AML-193 (cell line): ENCODE measurements around the gene SPATA12.

Experiments
- DNase-seq, 2 experiments: peaks; one replicate each; lab custom pipeline; 2025; lab: John Stamatoyannopoulos, UW

The SPATA12 gene, protein sequence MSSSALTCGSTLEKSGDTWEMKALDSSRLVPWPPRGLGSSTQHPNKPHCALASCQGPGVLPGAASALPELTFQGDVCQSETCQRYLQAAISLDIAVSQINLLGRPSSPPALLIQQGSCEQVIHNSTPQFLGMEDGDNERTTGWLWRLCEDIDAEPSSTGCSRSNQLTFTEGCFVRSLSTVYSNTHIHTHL

DNA sequence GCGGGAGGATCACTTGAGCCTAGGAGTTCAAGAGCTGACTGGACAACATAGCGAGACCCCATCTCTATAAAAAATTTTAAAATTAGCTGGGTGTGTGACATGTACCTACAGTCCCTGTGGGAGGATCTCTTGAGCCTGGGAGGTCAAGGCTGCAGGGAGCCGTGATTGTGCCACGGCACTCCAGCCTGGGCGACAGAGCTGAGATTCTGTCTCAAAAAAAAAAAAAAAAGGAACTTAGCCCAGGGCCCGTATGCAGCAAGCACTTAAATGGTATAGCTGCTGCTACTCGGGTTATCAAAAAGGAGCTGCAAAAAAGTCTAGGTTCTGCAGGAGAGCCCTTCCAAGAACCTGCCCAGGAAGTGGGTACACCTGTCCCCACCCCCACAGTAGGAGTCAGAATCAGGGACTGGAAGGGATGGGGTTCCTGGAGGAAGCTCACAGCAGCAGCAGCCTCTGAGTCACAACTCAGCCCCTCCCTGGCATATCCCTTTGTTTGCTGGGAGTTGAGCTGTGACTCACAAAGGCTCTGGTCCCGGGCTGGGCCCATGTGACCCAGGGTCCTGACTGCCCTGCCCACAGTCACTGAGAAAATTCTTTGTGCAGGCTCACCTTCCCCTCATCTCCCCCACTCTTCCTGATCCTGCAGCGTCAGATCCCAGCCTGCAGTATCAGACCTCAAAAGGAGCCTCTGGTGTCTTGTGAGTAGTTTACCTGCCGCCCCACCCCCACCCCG, at the start of gene SPATA12:
Gene SPATA12 (plus strand): TSS at position 576 of the 733 bp plus-strand sequence. CDS start 13,031 bp downstream, outside the sequence.
- peak; percentile 30 to 49 for DNase-seq

DNA sequence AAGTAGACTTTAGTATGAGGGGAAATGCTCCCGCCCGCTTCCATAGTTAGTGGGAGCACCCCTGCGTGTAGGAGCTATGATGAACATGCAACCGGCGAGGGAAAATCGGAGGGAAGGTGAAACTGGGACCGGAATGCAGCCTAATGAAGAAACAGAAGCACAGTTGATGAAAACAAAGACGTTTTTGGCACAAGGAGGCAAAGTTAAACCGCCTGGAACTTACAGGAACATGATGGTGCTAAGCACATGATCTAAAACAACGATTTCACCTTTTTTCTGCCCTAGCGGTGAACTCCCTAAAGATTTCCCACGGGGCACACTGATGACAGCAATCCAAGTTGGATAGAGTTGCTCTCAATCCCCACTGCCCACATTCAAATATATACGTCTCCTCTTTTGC, 49.4 kb upstream of the SPATA12 start:
- no peak for DNase-seq

DNA sequence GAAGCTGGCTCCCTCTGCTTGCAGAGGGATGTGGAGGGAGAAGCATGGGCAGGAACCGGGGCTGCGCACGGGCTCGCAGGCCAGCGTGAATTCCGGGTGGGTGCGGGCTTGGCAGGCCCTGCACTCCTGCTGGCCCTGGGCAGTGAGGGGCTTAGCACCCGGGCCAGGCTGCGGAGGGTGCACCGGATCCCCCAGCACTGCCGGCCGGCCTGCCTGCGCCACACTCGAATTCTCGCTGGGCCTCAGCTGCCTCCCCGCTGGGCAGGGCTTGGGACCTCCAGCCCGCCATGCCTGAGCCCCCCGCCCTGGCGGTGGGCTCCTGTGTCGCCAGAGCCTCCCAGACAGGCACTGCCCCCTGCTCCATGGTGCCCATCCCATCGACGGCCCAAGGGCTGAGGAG, 47.6 kb upstream of the SPATA12 start:
- DNase-seq, result no peak

DNA sequence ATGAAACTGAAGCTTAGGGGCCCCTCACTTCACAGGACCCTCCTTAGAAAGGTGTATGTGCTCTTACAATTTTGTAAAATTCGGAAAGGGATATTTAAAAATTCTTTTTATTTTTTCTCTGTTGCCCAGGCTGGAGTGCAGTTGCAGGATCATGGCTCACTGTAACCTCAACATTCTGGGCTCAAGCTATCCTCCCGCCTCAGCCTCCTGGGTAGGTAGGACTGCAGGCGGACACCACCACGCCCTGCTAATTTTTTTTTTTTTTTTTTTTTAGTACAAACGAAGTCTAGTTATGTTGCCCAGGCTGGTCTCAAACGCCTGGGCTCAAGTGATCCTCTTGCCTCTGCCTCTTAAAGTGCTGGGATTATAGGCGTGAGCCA, 45.1 kb upstream of the SPATA12 start:
- no peak for DNase-seq

DNA sequence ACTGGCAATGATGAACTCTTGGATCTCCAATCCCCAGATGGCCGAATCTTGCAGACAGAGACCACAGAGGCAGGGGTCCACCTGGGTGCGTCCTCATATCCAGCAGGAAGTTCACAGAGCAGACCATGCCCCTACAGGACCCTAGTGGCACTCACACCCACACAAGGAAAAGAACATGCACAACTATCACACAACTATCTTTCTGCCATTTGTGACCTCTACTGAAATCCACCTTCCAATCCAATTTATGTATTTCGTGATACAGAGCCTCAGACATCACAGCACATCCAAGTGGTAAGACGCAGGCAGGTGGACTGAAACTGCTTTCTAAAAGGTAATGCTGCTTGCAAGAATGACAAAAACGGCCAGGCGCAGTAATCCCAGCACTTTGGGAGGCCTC, 44.6 kb upstream of the SPATA12 start:
- DNase-seq, result no peak

DNA sequence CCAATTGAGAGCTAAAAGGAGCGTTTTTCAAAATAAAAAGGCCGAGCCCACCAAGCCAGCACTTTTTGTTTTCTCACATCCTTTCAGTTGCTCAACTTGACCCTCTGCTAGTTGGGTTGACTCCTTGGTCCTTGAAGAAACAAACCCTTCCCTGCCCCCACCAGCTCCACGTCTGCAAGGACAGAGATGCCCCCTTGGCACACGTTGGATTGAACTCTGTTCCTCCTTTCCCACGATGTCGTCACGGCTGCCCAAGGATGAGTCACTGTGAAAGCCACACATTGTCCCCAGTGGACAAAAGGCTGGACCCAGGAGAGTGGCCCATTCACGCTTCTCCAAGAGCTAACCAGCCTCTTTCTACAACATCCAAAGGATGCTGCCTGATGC, 43.0 kb upstream of the SPATA12 start:
- no peak for DNase-seq

DNA sequence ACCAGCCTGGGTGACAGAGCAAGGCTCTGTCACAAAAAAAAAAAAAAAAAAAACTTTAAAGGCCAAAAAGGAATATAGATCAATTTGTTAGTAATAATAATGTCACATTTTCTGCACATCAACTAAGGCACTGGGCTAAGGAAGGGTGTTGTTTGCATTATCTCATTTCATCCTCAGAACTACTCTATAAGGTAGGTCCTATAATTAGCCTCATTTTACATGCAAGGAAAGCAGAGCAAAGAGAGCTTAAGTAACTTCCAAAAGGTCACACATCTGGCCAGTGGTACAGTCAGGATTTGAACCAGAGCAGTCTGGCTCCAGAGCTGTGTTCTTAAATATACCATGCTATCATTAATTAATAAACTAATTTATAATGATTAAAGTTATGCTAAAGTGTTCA, 42.2 kb upstream of the SPATA12 start:
- no peak for DNase-seq

DNA sequence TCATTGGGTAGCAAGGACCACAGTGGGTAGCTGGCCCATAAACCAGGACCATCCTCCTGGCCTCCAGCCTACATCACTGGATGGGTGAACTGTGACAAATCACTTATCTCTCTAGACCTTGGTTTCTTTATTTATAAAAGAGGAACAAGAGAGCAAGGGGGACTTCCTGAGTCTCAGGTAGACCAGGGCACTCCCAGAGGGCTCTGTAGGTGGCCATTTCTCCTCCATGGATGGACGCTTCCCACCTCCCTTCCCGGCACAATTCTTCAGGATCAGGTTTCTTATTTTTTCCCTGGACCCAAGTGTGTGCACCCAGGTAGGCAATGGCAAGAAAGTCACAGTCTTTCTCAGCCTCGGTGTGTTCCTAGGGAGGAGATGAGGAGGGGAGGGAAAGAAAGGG, 41.4 kb upstream of the SPATA12 start:
- no peak for DNase-seq

DNA sequence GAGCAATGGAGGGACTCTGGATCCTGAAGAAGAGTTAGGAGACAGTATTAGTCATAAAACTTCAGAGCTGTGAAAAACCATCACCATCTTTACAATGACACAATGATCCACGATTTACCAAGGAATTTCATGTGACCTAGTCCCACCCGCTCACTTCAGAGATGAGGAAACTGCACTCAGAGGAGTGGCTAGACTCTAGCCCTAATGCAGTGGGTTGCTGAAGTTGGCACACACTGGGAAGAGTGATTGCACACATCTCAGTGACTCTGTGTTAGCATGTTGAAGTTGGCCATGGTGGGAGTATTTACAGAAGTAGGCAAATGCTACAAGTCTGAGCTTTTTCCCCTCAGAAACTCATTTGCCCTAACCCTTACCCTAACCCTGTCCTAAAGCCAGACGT, 35.2 kb upstream of the SPATA12 start:
- no peak for DNase-seq

DNA sequence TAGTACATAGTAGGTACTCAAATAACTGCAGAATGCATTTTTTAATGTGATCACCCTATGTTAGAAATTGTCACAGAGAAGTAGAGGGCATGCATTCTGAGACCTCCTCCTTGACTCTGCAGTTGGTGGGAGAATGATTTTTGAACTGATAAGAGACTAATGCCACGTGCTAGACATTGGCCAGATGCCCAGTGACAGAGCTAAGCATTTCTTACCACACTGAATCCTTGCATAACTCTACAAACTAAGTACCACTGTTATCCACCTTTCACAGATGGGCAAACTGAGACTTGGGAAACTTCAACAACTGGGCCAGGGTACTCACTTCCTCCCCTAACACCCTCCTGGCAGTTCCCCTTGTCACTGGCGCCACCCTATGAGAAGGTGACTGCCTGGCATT, 33.5 kb upstream of the SPATA12 start:
- peak; percentile 20 to 26 for DNase-seq

DNA sequence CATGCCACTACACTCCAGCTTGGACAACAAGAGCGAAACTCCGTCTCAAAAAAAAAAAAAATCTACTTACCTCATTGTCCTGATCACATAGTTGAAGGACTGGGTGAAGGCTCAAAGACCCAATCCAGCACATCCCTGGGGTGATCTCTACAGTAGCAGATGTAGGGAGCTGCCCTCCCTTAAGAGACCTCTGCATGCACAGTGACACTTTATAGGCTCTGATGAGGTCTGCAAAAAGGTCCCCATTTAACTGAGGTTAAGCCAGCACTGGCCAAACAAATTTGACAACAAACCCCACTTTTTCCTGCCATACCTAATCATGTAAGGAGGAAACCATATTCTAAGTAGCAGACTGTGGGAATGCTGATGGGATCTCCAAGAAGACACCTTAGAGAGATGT, 31.1 kb upstream of the SPATA12 start:
- DNase-seq, result no peak

DNA sequence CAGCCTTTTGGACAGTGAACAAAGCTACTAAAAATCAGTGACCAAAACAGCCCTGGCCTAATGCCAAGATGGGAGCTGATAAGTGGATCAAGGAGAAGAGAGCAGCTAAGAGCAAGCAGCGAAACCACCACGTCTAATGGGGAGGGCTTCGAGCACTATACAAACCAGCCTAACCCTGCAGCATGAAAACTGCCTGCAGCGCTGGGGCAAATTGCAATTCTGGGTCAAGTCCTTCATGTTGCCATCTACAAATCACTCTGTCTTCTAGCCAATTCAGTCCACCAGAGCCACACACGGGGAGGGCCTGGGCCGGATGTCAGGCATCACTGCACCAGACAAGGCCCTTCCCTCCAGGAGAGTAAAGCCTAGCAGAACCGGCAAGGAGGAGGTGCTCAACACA, 30.5 kb upstream of the SPATA12 start:
- no peak for DNase-seq

DNA sequence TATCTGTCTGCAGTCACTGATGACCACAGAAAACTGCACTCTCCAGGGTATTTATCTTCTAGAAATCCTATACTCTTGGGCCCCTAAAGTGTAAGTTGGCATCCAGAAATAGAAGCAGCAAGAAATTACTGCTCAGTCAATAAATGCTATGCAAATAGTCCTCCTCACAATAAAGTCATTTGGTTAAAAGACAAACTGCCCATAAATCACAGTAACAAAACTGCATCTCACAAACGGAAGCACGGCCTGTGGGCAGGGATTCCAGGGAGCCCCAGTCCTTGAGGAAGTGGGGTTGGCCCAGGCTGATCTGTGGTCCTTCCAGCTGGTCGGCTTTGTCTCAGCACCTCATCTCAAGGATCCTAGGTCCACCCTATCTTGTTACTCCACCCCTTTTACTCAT, 29.7 kb upstream of the SPATA12 start:
- DNase-seq, result no peak

DNA sequence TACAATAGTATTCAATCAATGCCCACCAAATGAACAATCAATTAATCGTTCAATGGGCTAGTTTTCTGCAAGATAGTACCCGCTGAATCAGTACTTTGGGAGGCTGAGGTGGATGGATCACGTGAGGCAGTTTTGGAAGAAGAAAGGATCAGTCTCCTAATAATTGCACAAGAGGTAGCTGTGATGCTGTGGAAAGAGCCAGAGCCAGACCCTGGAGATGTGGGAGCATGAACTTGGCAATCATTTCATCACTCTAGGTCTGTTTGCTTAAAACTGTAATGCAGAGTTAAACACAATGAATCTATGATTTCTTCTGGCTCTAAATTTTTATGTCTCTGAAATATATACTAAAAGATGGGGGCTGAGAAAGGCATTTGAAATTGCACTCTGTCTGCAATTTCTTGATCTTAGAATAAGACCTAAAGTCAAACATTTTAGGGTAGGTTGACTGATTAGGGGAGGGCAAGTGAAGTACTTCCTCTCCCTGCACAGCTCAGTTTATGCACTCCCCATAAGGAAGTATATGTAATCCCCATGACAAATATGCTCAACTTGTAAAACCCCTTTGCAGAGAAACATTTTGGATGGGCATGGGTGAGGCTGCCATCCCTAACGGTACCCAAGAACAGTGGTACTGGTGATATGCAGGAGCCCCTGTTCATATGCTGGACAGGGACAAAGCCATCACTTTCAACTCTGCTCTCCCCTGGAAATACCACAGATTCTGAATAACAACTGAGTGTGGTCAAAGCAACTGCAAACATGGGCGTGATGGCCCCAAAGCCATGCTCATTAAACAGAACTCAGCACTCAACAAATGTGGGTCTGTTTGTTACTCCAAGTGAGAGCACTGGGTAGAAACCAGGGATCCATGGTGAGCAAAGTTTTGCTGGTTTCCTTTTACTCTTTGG, 28.6 kb upstream of the SPATA12 start:
- peak; percentile 19 to 54 for DNase-seq

DNA sequence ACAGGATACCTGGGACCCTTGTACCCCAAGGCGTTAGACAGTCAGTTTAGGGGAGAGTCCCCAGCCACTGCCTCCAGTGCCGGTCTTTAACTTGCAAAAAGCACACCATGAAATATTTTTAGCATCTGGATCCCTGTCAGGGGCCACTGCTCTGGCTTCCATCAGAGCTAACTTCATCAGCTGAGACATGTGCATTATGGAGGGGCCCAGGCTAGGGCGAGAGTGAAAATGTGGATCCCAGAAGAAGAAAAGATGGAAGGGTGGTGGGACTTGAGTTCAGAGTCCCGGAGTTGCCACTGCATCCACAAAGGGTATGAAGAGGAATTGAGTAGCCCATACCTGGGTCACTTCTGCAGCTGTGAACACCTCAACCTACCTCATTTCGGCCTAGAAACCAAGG, 23.5 kb upstream of the SPATA12 start:
- DNase-seq, result no peak

DNA sequence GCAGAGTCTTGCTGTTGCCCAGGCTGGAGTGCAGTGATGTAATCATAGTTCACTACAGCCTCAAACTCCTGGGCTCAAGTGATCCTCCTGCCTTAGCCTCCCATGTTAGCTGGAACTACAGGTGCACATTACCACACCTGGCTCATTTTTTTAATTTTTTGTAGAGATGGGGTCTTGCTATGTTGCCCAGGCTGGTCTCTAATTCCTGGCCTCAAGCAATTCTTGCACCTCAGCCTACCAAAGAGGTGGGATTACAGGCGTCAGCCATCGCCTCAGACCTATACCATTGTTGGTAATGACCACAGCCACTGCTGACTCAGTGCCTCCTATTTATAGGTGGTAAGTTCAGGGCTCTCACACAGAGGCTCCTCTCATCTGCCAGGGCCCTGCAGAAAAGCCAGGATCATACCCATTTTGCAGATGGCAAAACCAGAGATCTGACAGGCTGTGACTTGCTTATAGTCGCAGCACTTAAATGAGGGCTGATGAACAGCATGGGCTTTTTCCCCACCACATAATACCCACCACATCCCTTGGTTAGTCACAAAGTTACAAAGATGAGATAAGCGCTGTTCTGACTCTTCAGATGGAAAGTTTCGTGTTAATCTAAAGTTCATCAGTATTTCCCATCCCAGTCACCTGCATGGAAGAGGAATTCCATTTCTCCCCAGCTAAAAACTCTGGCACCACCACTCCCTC, 21.8 kb upstream of the SPATA12 start:
- DNase-seq, result no peak

DNA sequence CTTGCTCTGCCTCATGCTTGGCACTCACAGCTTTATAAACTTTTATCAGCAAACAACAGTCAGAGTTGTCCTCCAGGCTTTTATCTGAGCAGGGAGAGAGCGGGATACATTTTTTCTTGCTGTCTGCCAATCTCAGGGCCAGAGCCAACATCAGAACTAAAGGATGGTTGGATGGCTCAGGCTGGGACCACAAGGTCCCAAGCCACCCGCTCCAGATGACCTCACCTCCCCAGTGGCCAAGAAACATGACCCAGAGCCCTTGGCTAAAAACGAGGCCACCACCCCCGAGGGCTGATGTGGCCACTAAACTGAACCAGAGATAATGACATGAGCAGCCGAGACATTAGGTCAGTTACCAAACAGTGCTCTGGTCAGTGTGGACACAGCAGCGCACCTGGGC, 18.8 kb upstream of the SPATA12 start:
- no peak for DNase-seq

DNA sequence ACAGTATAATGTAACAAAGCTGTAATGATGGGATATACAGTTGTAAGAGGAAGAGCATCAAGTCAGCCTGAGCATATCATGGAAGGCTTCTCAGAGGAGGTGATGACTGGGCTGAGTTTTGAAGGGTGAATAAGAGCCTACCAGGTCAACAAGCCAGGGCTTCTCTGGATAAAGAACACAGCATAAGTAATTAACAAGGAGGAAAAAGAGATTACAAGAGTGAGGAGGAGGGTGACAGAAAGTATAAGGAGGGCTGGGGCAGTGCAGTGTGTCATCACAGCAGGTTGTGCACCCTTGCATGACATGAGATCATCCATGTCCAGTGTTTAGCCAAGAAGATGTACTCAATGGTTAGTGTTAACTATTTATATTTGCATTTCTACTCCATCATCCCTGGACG, 16.9 kb upstream of the SPATA12 start:
- DNase-seq, result no peak

DNA sequence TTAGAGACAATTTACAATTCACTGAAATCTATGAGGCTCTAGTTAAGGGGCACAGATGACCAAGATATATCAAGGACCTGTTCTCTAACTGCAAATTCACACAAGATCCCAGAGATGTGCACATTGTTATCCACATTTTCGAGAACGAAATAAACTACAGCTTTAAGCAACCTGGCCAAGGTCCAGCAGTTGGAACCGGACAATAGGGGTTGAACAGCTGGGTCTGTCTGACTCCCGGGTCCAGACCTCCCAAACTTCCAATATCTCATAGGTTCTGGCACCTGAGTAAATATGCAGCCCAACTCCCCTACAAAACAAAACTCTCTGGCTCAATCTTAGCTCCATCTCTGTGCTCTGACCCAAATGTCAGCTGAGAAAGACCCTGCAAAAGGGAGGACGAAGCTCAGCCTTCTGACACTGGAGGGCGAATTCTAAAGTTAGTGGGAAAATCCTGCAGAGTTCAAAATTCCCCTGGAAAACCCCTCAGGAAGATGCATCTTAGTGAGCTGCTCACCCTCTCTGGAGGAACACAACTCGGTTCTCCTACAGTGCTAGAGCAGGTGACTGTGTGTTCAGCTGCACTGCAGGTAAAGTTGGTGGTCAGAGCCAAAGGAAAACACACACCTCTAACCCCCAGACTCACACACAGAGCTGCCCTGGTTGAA, 14.2 kb upstream of the SPATA12 start:
- no peak for DNase-seq

DNA sequence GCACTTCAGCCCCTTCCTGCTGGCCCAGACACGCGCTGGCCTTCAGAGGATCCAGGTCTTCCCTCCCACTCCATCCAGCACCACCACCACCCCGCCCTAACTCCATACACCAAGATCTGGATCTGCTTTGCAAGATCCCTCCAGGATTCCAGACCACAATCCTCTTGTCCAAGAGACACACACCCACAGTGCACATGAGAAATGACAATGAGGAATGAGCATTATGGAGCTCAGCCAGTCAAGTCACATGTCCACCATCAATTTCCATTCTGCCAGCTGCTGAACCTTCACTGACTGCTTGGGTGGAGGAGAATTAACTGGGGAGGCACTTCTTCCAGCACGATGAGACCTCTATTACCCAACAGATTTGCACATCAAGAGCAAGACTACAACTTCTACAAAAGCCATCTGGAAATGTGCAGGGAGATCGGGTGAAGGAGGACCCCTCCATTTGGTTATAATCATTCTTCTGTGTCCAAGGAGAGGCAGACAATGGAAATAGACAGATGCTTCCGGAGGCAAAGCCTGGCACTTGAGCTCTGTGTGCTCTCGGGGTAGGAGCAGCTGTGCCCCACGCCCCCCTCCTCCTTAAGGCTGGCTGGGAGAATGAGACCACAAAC, 12.3 kb upstream of the SPATA12 start:
- DNase-seq, result no peak

DNA sequence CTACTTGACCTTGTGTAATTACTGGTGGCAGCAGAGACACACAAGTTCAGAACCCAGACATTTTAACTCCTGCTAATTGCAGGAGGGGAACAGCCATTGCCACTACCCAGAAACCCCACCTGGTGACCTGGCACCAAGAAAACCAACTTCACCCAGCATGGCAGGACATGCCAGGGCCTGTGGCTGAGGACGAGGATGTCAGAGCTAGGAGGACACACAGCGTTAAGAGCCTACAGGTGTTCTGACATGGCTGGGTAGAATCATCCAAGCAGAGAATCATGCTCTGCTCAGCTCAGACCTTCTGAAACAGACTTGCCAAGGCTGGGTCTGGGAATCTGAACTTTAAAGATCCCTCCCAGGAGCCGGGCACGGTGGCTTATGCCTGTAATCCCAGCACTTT, 11.7 kb upstream of the SPATA12 start:
- no peak for DNase-seq
